ENCODE results near the gene GABRB3. TPM values are rescaled to one million over a fixed set of nuclear protein-coding genes. Genes with fewer than 3 reads are reported as not detected.

The GABRB3 gene
- total RNA-seq, 1 donor from 2014 or later = 8.8 TPM

GRCh38 chr15:26758079-26758478, 14.8 kb downstream of the GABRB3 start:
- Histone ChIP-seq H3K27me3 (no peaks in the 10 kb centered on the region), H2AFZ (replicated peaks) (no peak overlapping the region), H4K20me1 (ENCODE audit: low read depth) (no peaks in the 10 kb centered on the region), H3K4me2 (peak overlapping the region; percentile 24), H3K36me3 (peaks cover 6% of the 10 kb centered on the region), H3K4me3 (no peak overlapping the region), H3K9ac (no peak overlapping the region), H3K9me3 (ENCODE audit: low read depth) (no peaks in the 10 kb centered on the region), H3K79me2 (ENCODE audit: low read depth) (peaks cover 19% of the 10 kb centered on the region), H3K27ac (peak overlapping the region; percentile 50), H3K4me1 (peaks cover 39% of the 10 kb centered on the region), H3F3A (ENCODE audit: low read depth) (peaks cover 14% of the 10 kb centered on the region)
- Mint-ChIP-seq H3K27me3 (ENCODE audit: insufficient read depth, low read depth) (peaks cover under 1% of the 10 kb centered on the region), H3K9me3 (no peaks in the 10 kb centered on the region), H3K4me3 (no peak overlapping the region), H3K4me1 (peaks cover 8% of the 10 kb centered on the region), H3K27ac (no peak overlapping the region), H3K36me3 (peaks cover 7% of the 10 kb centered on the region)
- TF ChIP-seq EZH2phosphoT487 (IDR thresholded peaks at IDR 0.05) (no peak), CTCF (IDR thresholded peaks at IDR 0.05) (no peak), EZH2 (IDR thresholded peaks at IDR 0.05) (no peak)
- DNase-seq (ENCODE audit: low spot score) = no peak

GRCh38 chr15:26757141-26757540, 15.7 kb downstream of the GABRB3 start:
- H3K4me3 Mint-ChIP-seq = no peak overlapping the region
- H3K79me2 ChIP-seq (ENCODE audit: low read depth) = peaks cover 16% of the 10 kb centered on the region
- no peak overlapping the region for H3K27ac ChIP-seq
- H3K4me2 ChIP-seq = peak overlapping the region; percentile 24
- H3F3A ChIP-seq (ENCODE audit: low read depth) = peaks cover 14% of the 10 kb centered on the region
- no peak overlapping the region for H3K9ac ChIP-seq
- no peaks in the 10 kb centered on the region for H3K9me3 Mint-ChIP-seq
- peaks cover 10% of the 10 kb centered on the region for H3K36me3 Mint-ChIP-seq
- peaks cover 8% of the 10 kb centered on the region for H3K4me1 Mint-ChIP-seq
- no peak overlapping the region for H3K4me3 ChIP-seq
- H2AFZ ChIP-seq (replicated peaks) = no peak overlapping the region
- peaks cover 39% of the 10 kb centered on the region for H3K4me1 ChIP-seq
- DNase-seq (ENCODE audit: low spot score) = no peak
- peak overlapping the region; percentile 28 for H3K27ac Mint-ChIP-seq
- H3K27me3 ChIP-seq = no peaks in the 10 kb centered on the region
- TF ChIP-seq EZH2phosphoT487 (IDR thresholded peaks at IDR 0.05) (no peak), EZH2 (IDR thresholded peaks at IDR 0.05) (no peak), CTCF (IDR thresholded peaks at IDR 0.05) (no peak)
- H3K36me3 ChIP-seq = peaks cover 6% of the 10 kb centered on the region
- no peaks in the 10 kb centered on the region for H4K20me1 ChIP-seq (ENCODE audit: low read depth)
- no peaks in the 10 kb centered on the region for H3K9me3 ChIP-seq (ENCODE audit: low read depth)
- H3K27me3 Mint-ChIP-seq (ENCODE audit: insufficient read depth, low read depth) = peaks cover 2% of the 10 kb centered on the region

- Mint-ChIP-seq H3K4me1 (peaks cover 6% of the 10 kb centered on the region), H3K36me3 (peaks cover 11% of the 10 kb centered on the region), H3K4me3 (no peak overlapping the region), H3K9me3 (peaks cover 2% of the 10 kb centered on the region), H3K27me3 (ENCODE audit: insufficient read depth, low read depth) (peaks cover 3% of the 10 kb centered on the region), H3K27ac (no peak overlapping the region)
- Histone ChIP-seq H3K9ac (no peak overlapping the region), H4K20me1 (ENCODE audit: low read depth) (no peaks in the 10 kb centered on the region), H3K27me3 (no peaks in the 10 kb centered on the region), H3K36me3 (no peaks in the 10 kb centered on the region), H3K4me2 (no peak overlapping the region), H3K9me3 (ENCODE audit: low read depth) (no peaks in the 10 kb centered on the region), H2AFZ (replicated peaks) (no peak overlapping the region), H3F3A (ENCODE audit: low read depth) (peaks cover 4% of the 10 kb centered on the region), H3K27ac (no peak overlapping the region), H3K79me2 (ENCODE audit: low read depth) (no peaks in the 10 kb centered on the region), H3K4me3 (no peak overlapping the region), H3K4me1 (peaks cover 10% of the 10 kb centered on the region)
- no peak for TF ChIP-seq EZH2 (IDR thresholded peaks at IDR 0.05)
- TF ChIP-seq CTCF (IDR thresholded peaks at IDR 0.05) = no peak
- no peak for TF ChIP-seq EZH2phosphoT487 (IDR thresholded peaks at IDR 0.05)
- no peak for DNase-seq (ENCODE audit: low spot score)
Observed at GRCh38 chr15:26744894-26745293, 28.0 kb downstream of the GABRB3 start.

Data from neural progenitor cell (in vitro differentiated cells).